Measurements from ENCODE around the gene OR10H4. TPM values are rescaled to one million over a fixed set of nuclear protein-coding genes. Genes with fewer than 3 reads are reported as not detected.

The OR10H4 gene
- total RNA-seq, 1 donor from 2014 or later: not detected

DNA sequence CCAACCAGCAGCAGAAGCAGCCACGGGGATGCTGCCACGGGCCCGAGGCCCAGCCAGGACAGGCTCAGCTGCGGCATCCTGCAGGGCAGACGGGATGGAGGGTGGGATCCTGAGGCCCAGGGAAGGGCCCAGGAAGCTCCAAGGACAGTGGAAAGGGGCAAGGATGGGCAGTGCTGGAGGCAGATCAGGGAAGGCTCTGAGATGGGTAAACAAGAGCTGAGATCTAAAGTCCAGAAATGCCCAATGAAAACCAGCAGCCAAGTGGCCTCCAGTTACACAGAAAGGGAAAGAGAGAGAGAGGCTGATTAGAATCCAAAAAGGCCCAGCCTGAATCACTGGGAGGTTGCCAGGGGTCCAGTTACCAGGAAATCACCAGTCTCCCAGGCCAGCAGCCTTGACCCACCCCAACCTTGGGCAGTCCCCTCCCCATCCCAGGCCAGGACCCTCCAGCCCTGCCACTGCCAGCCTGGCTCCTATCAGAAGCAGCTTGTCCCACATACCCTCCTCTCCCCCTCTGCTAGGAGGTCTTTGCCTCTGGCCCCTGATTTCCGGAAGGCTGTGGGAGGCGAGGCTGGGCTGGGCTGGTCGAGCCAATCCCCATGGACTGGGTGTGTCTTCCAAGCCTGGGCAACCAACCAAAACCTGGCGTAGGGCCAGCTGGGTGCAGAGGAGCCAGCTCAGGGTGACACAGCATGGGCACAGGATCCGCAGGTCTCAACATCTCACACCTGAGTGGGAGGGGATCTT lies 14.3 kb upstream of the OR10H4 start, which contains the start of gene CYP4F11:
Gene CYP4F11 (minus strand): TSS at position 198 of the 747 bp plus-strand sequence. CDS start 121 bp downstream, at position 77.
- ATAC-seq (ENCODE audit: low read depth) (peak; percentile 25), DNase-seq (no peak)
- ChIA-PET POLR2A (no interaction called here), CTCF (no interaction called here)
- intact Hi-C loops (cut with micrococcal nuclease): no loop called here
- Mint-ChIP-seq H3K9me3 (no peaks in the 10 kb centered on the region), H3K4me1 (peaks cover 9% of the 10 kb centered on the region), H3K4me3 (no peak within 1 kb of the TSS), H3K36me3 (ENCODE audit: low read depth) (no peaks in the 10 kb centered on the region), H3K27me3 (no peaks in the 10 kb centered on the region), H3K27ac (no peak within 1 kb of the TSS)
- TF ChIP-seq, protein P1, sequence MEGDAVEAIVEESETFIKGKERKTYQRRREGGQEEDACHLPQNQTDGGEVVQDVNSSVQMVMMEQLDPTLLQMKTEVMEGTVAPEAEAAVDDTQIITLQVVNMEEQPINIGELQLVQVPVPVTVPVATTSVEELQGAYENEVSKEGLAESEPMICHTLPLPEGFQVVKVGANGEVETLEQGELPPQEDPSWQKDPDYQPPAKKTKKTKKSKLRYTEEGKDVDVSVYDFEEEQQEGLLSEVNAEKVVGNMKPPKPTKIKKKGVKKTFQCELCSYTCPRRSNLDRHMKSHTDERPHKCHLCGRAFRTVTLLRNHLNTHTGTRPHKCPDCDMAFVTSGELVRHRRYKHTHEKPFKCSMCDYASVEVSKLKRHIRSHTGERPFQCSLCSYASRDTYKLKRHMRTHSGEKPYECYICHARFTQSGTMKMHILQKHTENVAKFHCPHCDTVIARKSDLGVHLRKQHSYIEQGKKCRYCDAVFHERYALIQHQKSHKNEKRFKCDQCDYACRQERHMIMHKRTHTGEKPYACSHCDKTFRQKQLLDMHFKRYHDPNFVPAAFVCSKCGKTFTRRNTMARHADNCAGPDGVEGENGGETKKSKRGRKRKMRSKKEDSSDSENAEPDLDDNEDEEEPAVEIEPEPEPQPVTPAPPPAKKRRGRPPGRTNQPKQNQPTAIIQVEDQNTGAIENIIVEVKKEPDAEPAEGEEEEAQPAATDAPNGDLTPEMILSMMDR (IDR thresholded peaks at IDR 0.05): no peak

DNA sequence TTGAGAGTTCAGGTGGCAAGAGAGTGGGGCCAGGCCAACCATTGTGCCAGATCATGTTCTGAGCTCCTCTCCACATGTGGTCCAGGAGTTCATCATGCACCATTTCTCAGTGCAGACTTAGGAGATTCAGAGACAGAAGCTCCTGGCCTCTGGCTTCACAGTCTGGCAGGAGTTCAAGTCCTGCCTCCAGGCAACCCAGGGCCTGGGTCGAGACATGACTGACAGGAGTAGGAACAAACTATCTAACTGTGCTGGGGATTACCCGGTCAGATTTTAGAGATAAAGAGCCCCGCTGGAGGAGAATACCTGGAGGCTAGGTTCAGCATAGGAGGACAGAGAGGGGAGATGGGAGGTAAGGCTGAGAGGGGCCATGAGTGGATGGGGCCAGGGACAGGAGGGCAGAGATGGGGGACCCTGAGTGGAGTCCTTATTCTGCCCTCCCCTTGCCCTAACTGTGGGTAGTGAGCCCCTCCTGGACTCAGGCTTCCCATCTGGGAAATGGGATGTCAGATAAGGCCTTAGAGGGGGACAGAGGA lies 13.6 kb upstream of the OR10H4 start:
- H3K27me3 Mint-ChIP-seq: peaks cover 2% of the 10 kb centered on the region
- no peak overlapping the region for H3K4me3 Mint-ChIP-seq
- CTCF ChIA-PET: no interaction called here
- intact Hi-C loops (cut with micrococcal nuclease): no loop called here
- ATAC-seq (ENCODE audit: low read depth) (no peak), DNase-seq (no peak)
- no peaks in the 10 kb centered on the region for H3K36me3 Mint-ChIP-seq (ENCODE audit: low read depth)
- H3K27ac Mint-ChIP-seq: no peak overlapping the region
- POLR2A ChIA-PET: no interaction called here
- H3K4me1 Mint-ChIP-seq: peaks cover 9% of the 10 kb centered on the region
- no peaks in the 10 kb centered on the region for H3K9me3 Mint-ChIP-seq
- TF ChIP-seq, protein P1 (IDR thresholded peaks at IDR 0.05): no peak

DNA sequence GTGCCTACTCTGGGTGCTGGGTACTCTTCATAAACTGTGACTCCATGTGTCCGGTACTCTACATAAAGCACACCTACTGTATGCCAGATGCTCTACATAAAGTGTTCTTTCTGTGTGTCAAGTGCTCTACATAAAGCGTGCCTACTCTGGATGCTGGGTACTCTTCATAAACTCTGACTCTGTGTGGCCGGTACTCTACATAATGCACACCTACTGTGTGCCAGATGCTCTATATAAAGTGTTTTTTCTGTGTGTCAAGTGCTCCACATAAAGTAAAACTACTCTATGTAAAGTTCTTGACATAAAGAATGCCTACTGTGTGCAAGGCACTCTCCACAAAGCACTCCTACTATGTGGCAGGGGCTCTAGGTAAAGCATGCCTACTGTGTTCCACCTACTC lies 12.6 kb upstream of the OR10H4 start:
- H3K9me3 Mint-ChIP-seq: no peaks in the 10 kb centered on the region
- peaks cover 10% of the 10 kb centered on the region for H3K27me3 Mint-ChIP-seq
- ATAC-seq (ENCODE audit: low read depth): no peak
- TF ChIP-seq, protein P1 (IDR thresholded peaks at IDR 0.05): no peak
- H3K4me3 Mint-ChIP-seq: no peak overlapping the region
- peaks cover 9% of the 10 kb centered on the region for H3K4me1 Mint-ChIP-seq
- no peak for DNase-seq
- ChIA-PET CTCF (no interaction called here), POLR2A (no interaction called here)
- intact Hi-C loops (cut with micrococcal nuclease): no loop called here
- no peak overlapping the region for H3K27ac Mint-ChIP-seq
- no peaks in the 10 kb centered on the region for H3K36me3 Mint-ChIP-seq (ENCODE audit: low read depth)

DNA sequence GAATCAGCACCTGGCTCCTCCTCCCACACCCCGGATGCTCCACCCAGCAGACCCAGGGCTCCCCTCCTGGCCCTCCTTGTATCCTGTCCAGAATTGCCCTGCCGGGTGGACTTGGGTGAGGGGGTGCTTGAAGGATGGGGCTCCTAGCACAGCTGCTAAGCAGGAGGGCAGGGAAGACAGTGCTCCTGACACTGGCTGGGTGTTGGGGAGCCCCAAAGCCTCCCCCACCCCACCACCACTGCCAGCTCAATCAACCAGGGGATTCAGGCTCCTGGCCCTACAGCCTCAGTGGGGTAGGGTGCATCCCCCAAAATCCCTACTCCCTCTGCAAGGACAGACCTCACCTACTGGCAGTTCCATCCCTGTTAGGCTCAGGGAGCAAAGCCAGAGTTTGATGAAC lies 11.9 kb upstream of the OR10H4 start:
- Mint-ChIP-seq H3K9me3 (no peaks in the 10 kb centered on the region), H3K27me3 (peaks cover 14% of the 10 kb centered on the region), H3K27ac (no peak overlapping the region), H3K4me3 (no peak overlapping the region), H3K36me3 (ENCODE audit: low read depth) (no peaks in the 10 kb centered on the region), H3K4me1 (peaks cover 9% of the 10 kb centered on the region)
- TF ChIP-seq, protein P1 (IDR thresholded peaks at IDR 0.05): no peak
- DNase-seq (no peak), ATAC-seq (ENCODE audit: low read depth) (no peak)
- ChIA-PET POLR2A (no interaction called here), CTCF (no interaction called here)
- intact Hi-C loops (cut with micrococcal nuclease): no loop called here

DNA sequence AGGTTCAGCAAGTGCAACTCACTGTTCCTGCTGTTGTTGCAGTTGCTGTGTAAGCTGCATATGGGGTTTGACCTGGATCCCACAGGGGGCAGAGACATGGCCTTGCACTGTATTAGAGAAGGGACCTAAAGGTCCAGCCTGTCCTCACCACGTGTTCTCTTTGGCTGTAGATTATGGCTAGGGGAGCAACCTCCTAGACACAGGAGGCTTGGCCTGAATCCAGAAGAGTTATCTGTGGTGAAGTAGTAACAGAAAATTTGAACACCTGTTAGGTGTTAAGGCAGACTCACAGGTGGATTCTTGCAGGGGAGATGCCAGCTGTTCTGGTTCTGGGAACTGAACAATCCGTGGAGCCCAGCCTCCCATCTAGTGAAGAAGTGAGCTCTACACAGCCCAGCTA lies 11.0 kb upstream of the OR10H4 start:
- intact Hi-C loops (cut with micrococcal nuclease): no loop called here
- DNase-seq (no peak), ATAC-seq (ENCODE audit: low read depth) (no peak)
- POLR2A ChIA-PET: no interaction called here
- Mint-ChIP-seq H3K9me3 (no peaks in the 10 kb centered on the region), H3K27ac (no peak overlapping the region), H3K27me3 (peaks cover 18% of the 10 kb centered on the region), H3K4me1 (peaks cover 9% of the 10 kb centered on the region), H3K36me3 (ENCODE audit: low read depth) (no peaks in the 10 kb centered on the region), H3K4me3 (no peak overlapping the region)
- TF ChIP-seq, protein P1 (IDR thresholded peaks at IDR 0.05): no peak
- CTCF ChIA-PET: no interaction called here
